HCT116 (cell line): ENCODE measurements around the gene ABCD1. TPM values are rescaled to one million over a fixed set of nuclear protein-coding genes. Genes with fewer than 3 reads are reported as not detected.

Source experiments
- ATAC-seq: fragments of 200-7000 bp; cut with Tn5 transposase; 2 replicates; pipeline ENCODE4 v1.9.1; 2020; ENCODE audit warnings: mild to moderate bottlenecking, moderate library complexity
- BruUV-seq: library from RNA; stranded (reverse); fragments of 400-500 nt; replicated peaks from 2 replicates; lab custom pipeline; 2021; lab: Mats Ljungman, UMichigan
- CTCF ChIA-PET: fragments of 300-600 bp; sonication (Branson Sonifier 250); formaldehyde crosslinking; loops from one replicate; lab custom pipeline; 2021; ENCODE audit warnings: antibody characterized with exemption; lab: Charles Lee
- POLR2A ChIA-PET: fragments of 300-600, 350-600 bp; sonication (Branson Sonifier 250); formaldehyde crosslinking; loops from one replicate; lab custom pipeline; 2021; ENCODE audit warnings: antibody characterized with exemption; lab: Charles Lee
- RAD21 ChIA-PET, 2 experiments: fragments of 300-600 bp; sonication (Branson Sonifier 250); formaldehyde crosslinking; loops; one replicate each; lab custom pipeline; 2023; ENCODE audit warnings: low total read pairs in 2 of 2; ENCODE audit not compliant: uncharacterized antibody in 2 of 2, unreplicated experiment in 2 of 2, low non-redundant PET in 1 of 2; lab: Charles Lee
- DNase-seq: peaks from one replicate; pipeline ENCODE4 v3.0.0-alpha.2; 2010; ENCODE audit warnings: low read depth, low spot score
- H2AFZ ChIP-seq: fragments of 200-600 bp; shearing (Covaris generic), sonication (generic); 2 replicates; pipeline ENCODE4 v1.6.1; 2017; ENCODE audit warnings: low read depth, mixed run types, mixed read lengths, antibody characterized with exemption, low read length; ENCODE audit not compliant: poor library complexity, severe bottlenecking
- H3K27ac ChIP-seq: 2 replicates; pipeline ENCODE4 v1.5.1; 2012; ENCODE audit warnings: low read depth, low read length
- H3K27me3 ChIP-seq: fragments of 200-600 bp; sonication (generic); 2 replicates; pipeline ENCODE4 v1.6.1; 2016; ENCODE audit warnings: mixed run types, low read length, mixed read lengths; ENCODE audit not compliant: insufficient read depth
- H3K36me3 ChIP-seq, 2 experiments: fragments of 200-500 bp in 1 of 2; fragments of 200-600 bp in 1 of 2; sonication (Bioruptor generic) in 1 of 2; sonication (generic) in 1 of 2; 2 replicates each; pipeline versions ENCODE4 v1.5.1 to v1.6.1; 2014 to 2016; ENCODE audit warnings: low read length in 2 of 2, inconsistent platforms in 1 of 2, mixed read lengths in 1 of 2, mixed run types in 1 of 2; ENCODE audit not compliant: insufficient read depth in 2 of 2, control insufficient read depth in 1 of 2
- H3K4me1 ChIP-seq, 2 experiments: fragments of 200-600 bp in 1 of 2; sonication (generic) in 1 of 2; 2 replicates each; pipeline versions ENCODE4 v1.5.1 to v1.6.1; 2012 to 2017; ENCODE audit warnings: low read length in 2 of 2, inconsistent platforms in 1 of 2, mild to moderate bottlenecking in 1 of 2, mixed read lengths in 1 of 2, mixed run types in 1 of 2, moderate library complexity in 1 of 2; ENCODE audit not compliant: insufficient read depth in 2 of 2, control insufficient read depth in 1 of 2
- H3K4me2 ChIP-seq: fragments of 200-600 bp; sonication (generic); 2 replicates; pipeline ENCODE4 v1.6.1; 2017; ENCODE audit warnings: mixed run types, low read length, mixed read lengths
- H3K4me3 ChIP-seq, 2 experiments: fragments of 200-600 bp in 1 of 2; sonication (generic) in 1 of 2; replicated peaks in 1 of 2; 2 replicates each; pipeline ENCODE4 v1.5.1; 2011 to 2016; ENCODE audit warnings: low read length in 2 of 2, control low read depth in 1 of 2, low read depth in 1 of 2, mild to moderate bottlenecking in 1 of 2, mixed read lengths in 1 of 2, mixed run types in 1 of 2
- H3K79me2 ChIP-seq: fragments of 200-600 bp; sonication (generic); 2 replicates; pipeline ENCODE4 v1.6.1; 2017; ENCODE audit warnings: mild to moderate bottlenecking, mixed run types, low read length, moderate library complexity, mixed read lengths; ENCODE audit not compliant: insufficient read depth
- H3K9ac ChIP-seq: fragments of 200-600 bp; sonication (generic); 2 replicates; pipeline ENCODE4 v1.6.1; 2016; ENCODE audit warnings: low read length, mixed read lengths
- H3K9me2 ChIP-seq: fragments of 200-600 bp; sonication (generic), shearing (Covaris generic); 2 replicates; pipeline ENCODE4 v1.6.1; 2017; ENCODE audit warnings: mixed run types, mild to moderate bottlenecking, moderate library complexity; ENCODE audit not compliant: insufficient read depth
- H3K9me3 ChIP-seq, 2 experiments: fragments of 200-500 bp in 1 of 2; fragments of 200-600 bp in 1 of 2; sonication (Bioruptor generic) in 1 of 2; sonication (generic) in 1 of 2; 2 replicates each; pipeline ENCODE4 v1.6.1; 2014 to 2017; ENCODE audit warnings: low read length in 2 of 2, mixed read lengths in 2 of 2, inconsistent platforms in 1 of 2, low read depth in 1 of 2, mild to moderate bottlenecking in 1 of 2, mixed run types in 1 of 2, moderate library complexity in 1 of 2; ENCODE audit not compliant: control insufficient read depth in 1 of 2, insufficient read depth in 1 of 2
- H4K20me1 ChIP-seq: fragments of 200-600 bp; sonication (generic), shearing (Covaris generic); 2 replicates; pipeline ENCODE4 v1.6.1; 2017; ENCODE audit warnings: mixed run types, mild to moderate bottlenecking, moderate library complexity; ENCODE audit not compliant: insufficient read depth
- CBX3 ChIP-seq: IDR thresholded peaks from 2 replicates; pipeline ENCODE4 v1.6.1; 2012; ENCODE audit warnings: low read depth
- CEBPB ChIP-seq: IDR thresholded peaks from 2 replicates; pipeline ENCODE4 v1.6.1; 2012; ENCODE audit warnings: low read depth
- CTCF ChIP-seq, 3 experiments: fragments of 200-600 bp in 1 of 3; sonication (generic) in 1 of 3; IDR thresholded peaks in 2 of 3; conservative IDR thresholded peaks in 1 of 3; 2 replicates each; pipeline ENCODE4 v1.5.1; 2012 to 2017; ENCODE audit warnings: low read depth in 2 of 3, low read length in 2 of 3, antibody characterized with exemption in 1 of 3, borderline replicate concordance in 1 of 3, control low read depth in 1 of 3, mild to moderate bottlenecking in 1 of 3, mixed read lengths in 1 of 3, mixed run types in 1 of 3, moderate library complexity in 1 of 3; ENCODE audit not compliant: insufficient read depth in 1 of 3
- EGR1 ChIP-seq: IDR thresholded peaks from 2 replicates; pipeline ENCODE4 v1.6.1; 2012; ENCODE audit warnings: low read depth
- ELF1 ChIP-seq: IDR thresholded peaks from 2 replicates; pipeline ENCODE4 v1.6.1; 2012; ENCODE audit warnings: low read depth, borderline replicate concordance
- EZH2 ChIP-seq: fragments of 200-600 bp; sonication (generic); IDR thresholded peaks from 2 replicates; pipeline ENCODE4 v1.6.1; 2017; ENCODE audit warnings: antibody characterized with exemption, mixed run types
- EZH2phosphoT487 ChIP-seq: fragments of 200-600 bp; IDR thresholded peaks from 2 replicates; pipeline ENCODE4 v1.6.1; 2018; ENCODE audit warnings: antibody characterized with exemption, borderline replicate concordance
- FOSL1 ChIP-seq: IDR thresholded peaks from 2 replicates; pipeline ENCODE4 v1.6.1; 2012; ENCODE audit warnings: low read depth
- POLR2AphosphoS5 ChIP-seq: IDR thresholded peaks from 2 replicates; pipeline ENCODE4 v1.6.1; 2011; ENCODE audit warnings: mild to moderate bottlenecking, low read depth, low read length, moderate library complexity
- REST ChIP-seq: IDR thresholded peaks from 2 replicates; pipeline ENCODE4 v1.6.1; 2012; ENCODE audit warnings: low read depth
- SRF ChIP-seq: IDR thresholded peaks from 2 replicates; pipeline ENCODE4 v1.6.1; 2012; ENCODE audit warnings: low read depth
- YY1 ChIP-seq: IDR thresholded peaks from 2 replicates; pipeline ENCODE4 v1.6.1; 2011; ENCODE audit warnings: low read length, low read depth, moderate library complexity, mild to moderate bottlenecking; ENCODE audit not compliant: insufficient replicate concordance; ENCODE audit errors: extremely low read depth
- ZFX ChIP-seq: fragments of 450-650 bp; IDR thresholded peaks from 2 replicates; pipeline ENCODE4 v1.6.1; 2017
- ZNF274 ChIP-seq: fragments of 200-500 bp; sonication (Bioruptor generic); IDR thresholded peaks from 2 replicates; pipeline ENCODE4 v1.6.1; 2014; ENCODE audit warnings: mild to moderate bottlenecking, low read depth, low read length, inconsistent platforms
- intact Hi-C: fragments of 100-400 bp; cut with micrococcal nuclease; formaldehyde crosslinking; loops from 2 replicates; pipeline ENCODE4 v1.10.0; 2022
- total RNA-seq: library from RNA; stranded (reverse); gene quantifications from one replicate; pipeline ENCODE4 v1.2.1, GENCODE V29; 2021; ENCODE audit not compliant: unreplicated experiment
- TF ChIP-seq, protein P1 (sequence below): IDR thresholded peaks from 2 replicates; pipeline ENCODE4 v1.6.1; 2012
- TF ChIP-seq, protein P2 (sequence below): IDR thresholded peaks from 2 replicates; pipeline ENCODE4 v1.6.1; 2011; ENCODE audit warnings: mild to moderate bottlenecking, low read length, moderate library complexity; ENCODE audit not compliant: insufficient replicate concordance; ENCODE audit errors: extremely low read depth

The ABCD1 gene
- total RNA-seq, 1 experiment from 2014 or later = 7.1 TPM

DNA sequence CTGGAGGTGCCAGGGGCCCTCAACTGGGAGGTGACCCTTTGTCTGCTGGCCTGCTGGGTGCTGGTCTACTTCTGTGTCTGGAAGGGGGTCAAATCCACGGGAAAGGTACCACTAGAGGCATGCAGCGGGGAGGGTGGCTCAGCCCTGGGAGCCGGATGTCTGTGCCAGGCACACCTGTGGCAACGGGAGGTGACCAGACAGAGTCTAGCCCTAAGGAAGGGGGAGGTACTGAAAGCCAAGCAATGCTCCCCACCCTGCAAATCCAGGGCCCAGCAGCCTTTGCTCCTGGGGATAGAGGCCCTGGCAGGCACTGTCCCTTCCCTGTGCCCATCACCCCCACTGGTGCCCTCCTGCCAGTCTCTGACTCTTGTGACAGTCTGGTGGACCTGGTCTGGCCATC lies 32.7 kb upstream of the ABCD1 start:
- H3K4me1 ChIP-seq = peaks cover 4 to 14% of the 10 kb centered on the region in 2 experiments; a peak in 3 of 4 replicates
- ChIA-PET POLR2A (no interaction called here), CTCF (no interaction called here), RAD21 (no interaction called here)
- no peak overlapping the region for H2AFZ ChIP-seq
- no peak overlapping the region for H3K4me2 ChIP-seq
- no TSS peak for BruUV-seq
- no peaks in the 10 kb centered on the region for H3K9me3 ChIP-seq
- DNase-seq (no peak), ATAC-seq (no peak)
- intact Hi-C loops = no loop called here
- H4K20me1 ChIP-seq = no peaks in the 10 kb centered on the region
- H3K36me3 ChIP-seq = no peaks in the 10 kb centered on the region
- TF ChIP-seq EZH2 = no peak
- TF ChIP-seq EZH2phosphoT487 = no peak
- TF ChIP-seq ZNF274 = no peak
- no peak for TF ChIP-seq ZFX
- no peak for TF ChIP-seq POLR2AphosphoS5
- no peak for TF ChIP-seq YY1
- TF ChIP-seq FOSL1 = no peak
- TF ChIP-seq CTCF (IDR thresholded peaks at IDR 0.05 in 2 of 3, conservative IDR thresholded peaks at IDR 0.05 in 1 of 3; ENCODE audit: borderline replicate concordance in 1 of 3, insufficient read depth in 1 of 3, low read depth in 2 of 3, low read length in 2 of 3) = no peak
- no peak for TF ChIP-seq CBX3
- TF ChIP-seq, protein P1, sequence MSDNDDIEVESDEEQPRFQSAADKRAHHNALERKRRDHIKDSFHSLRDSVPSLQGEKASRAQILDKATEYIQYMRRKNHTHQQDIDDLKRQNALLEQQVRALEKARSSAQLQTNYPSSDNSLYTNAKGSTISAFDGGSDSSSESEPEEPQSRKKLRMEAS = no peak
- TF ChIP-seq, protein P2, sequence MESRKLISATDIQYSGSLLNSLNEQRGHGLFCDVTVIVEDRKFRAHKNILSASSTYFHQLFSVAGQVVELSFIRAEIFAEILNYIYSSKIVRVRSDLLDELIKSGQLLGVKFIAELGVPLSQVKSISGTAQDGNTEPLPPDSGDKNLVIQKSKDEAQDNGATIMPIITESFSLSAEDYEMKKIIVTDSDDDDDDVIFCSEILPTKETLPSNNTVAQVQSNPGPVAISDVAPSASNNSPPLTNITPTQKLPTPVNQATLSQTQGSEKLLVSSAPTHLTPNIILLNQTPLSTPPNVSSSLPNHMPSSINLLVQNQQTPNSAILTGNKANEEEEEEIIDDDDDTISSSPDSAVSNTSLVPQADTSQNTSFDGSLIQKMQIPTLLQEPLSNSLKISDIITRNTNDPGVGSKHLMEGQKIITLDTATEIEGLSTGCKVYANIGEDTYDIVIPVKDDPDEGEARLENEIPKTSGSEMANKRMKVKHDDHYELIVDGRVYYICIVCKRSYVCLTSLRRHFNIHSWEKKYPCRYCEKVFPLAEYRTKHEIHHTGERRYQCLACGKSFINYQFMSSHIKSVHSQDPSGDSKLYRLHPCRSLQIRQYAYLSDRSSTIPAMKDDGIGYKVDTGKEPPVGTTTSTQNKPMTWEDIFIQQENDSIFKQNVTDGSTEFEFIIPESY = no peak
- TF ChIP-seq ELF1 = no peak
- no peak for TF ChIP-seq EGR1
- no peak for TF ChIP-seq SRF
- TF ChIP-seq CEBPB = no peak
- TF ChIP-seq REST = no peak
- H3K27me3 ChIP-seq = no peaks in the 10 kb centered on the region
- no peaks in the 10 kb centered on the region for H3K9me2 ChIP-seq
- no peak overlapping the region; the same call in 1 of the 2 replicates for H3K27ac ChIP-seq
- H3K4me3 ChIP-seq = no peak overlapping the region
- H3K9ac ChIP-seq = no peak overlapping the region
- H3K79me2 ChIP-seq = peaks cover 22% of the 10 kb centered on the region
